Muscle layer of duodenum (tissue), 2 donors: ENCODE results near the gene KIF26B.

ENCODE experiments used
- H3K27ac ChIP-seq: one replicate; pipeline ENCODE4 v1.7.0; 2013; ENCODE audit warnings: mild to moderate bottlenecking, low read length
- H3K27me3 ChIP-seq: one replicate; pipeline ENCODE4 v1.7.0; 2013; ENCODE audit warnings: low read depth, mild to moderate bottlenecking, control low read depth, low read length
- H3K36me3 ChIP-seq, 2 donors: one replicate each; pipeline ENCODE4 v1.7.0; 2013; ENCODE audit warnings: low read length in 2 of 2, control low read depth in 1 of 2, mild to moderate bottlenecking in 1 of 2; ENCODE audit not compliant: insufficient read depth in 2 of 2, control insufficient read depth in 1 of 2
- H3K4me1 ChIP-seq, 2 donors: one replicate each; pipeline ENCODE4 v1.7.0; 2013; ENCODE audit warnings: low read length in 2 of 2, mild to moderate bottlenecking in 2 of 2, control low read depth in 1 of 2, moderate library complexity in 1 of 2; ENCODE audit not compliant: insufficient read depth in 2 of 2, control insufficient read depth in 1 of 2
- H3K4me3 ChIP-seq, 2 donors: one replicate each; pipeline ENCODE4 v1.7.0; 2013; ENCODE audit warnings: low read length in 2 of 2, low read depth in 1 of 2, mild to moderate bottlenecking in 1 of 2
- H3K9me3 ChIP-seq, 2 donors: one replicate each; pipeline ENCODE4 v1.7.0; 2013; ENCODE audit warnings: low read length in 2 of 2, control low read depth in 1 of 2, mild to moderate bottlenecking in 1 of 2; ENCODE audit not compliant: control insufficient read depth in 1 of 2
- donor health status: healthy.

KIF26B gene

GRCh38 chr1:245212221-245212710 lies 57.5 kb downstream of the KIF26B start:
- H3K9me3 ChIP-seq: peaks cover 10 to 14% of the 10 kb centered on the region in 2 donors
- no peak overlapping the region for H3K27ac ChIP-seq
- no peaks in the 10 kb centered on the region for H3K27me3 ChIP-seq

GRCh38 chr1:245213066-245213831 lies 58.5 kb downstream of the KIF26B start:
- Histone ChIP-seq H3K4me3 (no peak overlapping the region), H3K27me3 (no peaks in the 10 kb centered on the region), H3K27ac (no peak overlapping the region), H3K36me3 (no peaks in the 10 kb centered on the region), H3K4me1 (peaks cover 0 to 4% of the 10 kb centered on the region in 2 donors), H3K9me3 (peaks cover 2 to 4% of the 10 kb centered on the region in 2 donors)

More at GRCh38 chr1:245212221-245212710, 57.5 kb downstream of the KIF26B start:
- Histone ChIP-seq H3K4me1 (peaks cover 0 to 4% of the 10 kb centered on the region in 2 donors), H3K4me3 (no peak overlapping the region), H3K36me3 (no peaks in the 10 kb centered on the region)

- H3K27ac ChIP-seq: no peak overlapping the region
- peaks cover 0 to 4% of the 10 kb centered on the region in 2 donors for H3K4me1 ChIP-seq
- no peaks in the 10 kb centered on the region for H3K27me3 ChIP-seq
- no peaks in the 10 kb centered on the region for H3K36me3 ChIP-seq
- no peaks in the 10 kb centered on the region for H3K9me3 ChIP-seq
- no peak overlapping the region for H3K4me3 ChIP-seq
Measured at GRCh38 chr1:245215071-245215470, 60.3 kb downstream of the KIF26B start.

GRCh38 chr1:245216366-245217115 lies 61.8 kb downstream of the KIF26B start:
- Histone ChIP-seq H3K4me1 (peaks cover 0 to 4% of the 10 kb centered on the region in 2 donors), H3K36me3 (no peaks in the 10 kb centered on the region), H3K4me3 (no peak overlapping the region), H3K9me3 (no peaks in the 10 kb centered on the region), H3K27me3 (no peaks in the 10 kb centered on the region), H3K27ac (no peak overlapping the region)

- Histone ChIP-seq H3K9me3 (no peaks in the 10 kb centered on the region), H3K4me1 (peaks cover 0 to 4% of the 10 kb centered on the region in 2 donors), H3K4me3 (no peak overlapping the region), H3K27me3 (no peaks in the 10 kb centered on the region), H3K36me3 (no peaks in the 10 kb centered on the region), H3K27ac (no peak overlapping the region)
Measured at GRCh38 chr1:245217853-245218608, 63.2 kb downstream of the KIF26B start.

GRCh38 chr1:245220381-245220985 lies 65.7 kb downstream of the KIF26B start:
- H3K27ac ChIP-seq: no peak overlapping the region
- no peaks in the 10 kb centered on the region for H3K27me3 ChIP-seq

GRCh38 chr1:245221805-245222204 lies 67.0 kb downstream of the KIF26B start:
- Histone ChIP-seq H3K9me3 (no peaks in the 10 kb centered on the region), H3K4me3 (no peak overlapping the region), H3K27me3 (no peaks in the 10 kb centered on the region)

More at GRCh38 chr1:245220381-245220985, 65.7 kb downstream of the KIF26B start:
- Histone ChIP-seq H3K9me3 (no peaks in the 10 kb centered on the region), H3K4me1 (peaks cover 0 to 4% of the 10 kb centered on the region in 2 donors), H3K4me3 (no peak overlapping the region), H3K36me3 (no peaks in the 10 kb centered on the region)

GRCh38 chr1:245222931-245223595 lies 68.3 kb downstream of the KIF26B start:
- no peaks in the 10 kb centered on the region for H3K27me3 ChIP-seq

More at GRCh38 chr1:245221805-245222204, 67.0 kb downstream of the KIF26B start:
- no peak overlapping the region for H3K27ac ChIP-seq
- peaks cover 0 to 1% of the 10 kb centered on the region in 2 donors for H3K4me1 ChIP-seq
- H3K36me3 ChIP-seq: no peaks in the 10 kb centered on the region

GRCh38 chr1:245225322-245226202 lies 70.8 kb downstream of the KIF26B start:
- Histone ChIP-seq H3K27me3 (no peaks in the 10 kb centered on the region), H3K27ac (no peak overlapping the region)

More at GRCh38 chr1:245222931-245223595, 68.3 kb downstream of the KIF26B start:
- Histone ChIP-seq H3K36me3 (no peaks in the 10 kb centered on the region), H3K4me1 (no peaks in the 10 kb centered on the region), H3K4me3 (no peak overlapping the region), H3K9me3 (no peaks in the 10 kb centered on the region), H3K27ac (no peak overlapping the region)

GRCh38 chr1:245226203-245226499 lies 71.4 kb downstream of the KIF26B start:
- Histone ChIP-seq H3K27me3 (no peaks in the 10 kb centered on the region), H3K9me3 (no peaks in the 10 kb centered on the region), H3K27ac (no peak overlapping the region), H3K4me1 (no peaks in the 10 kb centered on the region), H3K36me3 (no peaks in the 10 kb centered on the region), H3K4me3 (no peak overlapping the region)

More at GRCh38 chr1:245225322-245226202, 70.8 kb downstream of the KIF26B start:
- H3K4me1 ChIP-seq: no peaks in the 10 kb centered on the region
- no peaks in the 10 kb centered on the region for H3K9me3 ChIP-seq
- no peaks in the 10 kb centered on the region for H3K36me3 ChIP-seq
- H3K4me3 ChIP-seq: no peak overlapping the region
